Inflammatory macrophage treated with lipopolysaccharide for 4 hours (primary cell): ENCODE data around the gene EIF4G3.
A peak's percentile ranks its signal among the peaks of the same experiment; 100 is the strongest.
"Not testable (repeated sequence)": the region's sequence is repeated elsewhere in the genome, so short reads cannot be mapped to it uniquely, and the experiment has no call there.

Experiments
- DNase-seq: peaks from one replicate; pipeline ENCODE4 v3.0.0-alpha.2; 2020

EIF4G3 gene

GRCh38 chr1:21027805-21028204 is 148.9 kb downstream of the EIF4G3 start:
- DNase-seq: no peak

GRCh38 chr1:21024918-21025317 is 151.8 kb downstream of the EIF4G3 start:
- DNase-seq: no peak

- not testable (repeated sequence) for DNase-seq
Measured at GRCh38 chr1:21024136-21024896, 152.4 kb downstream of the EIF4G3 start.

GRCh38 chr1:21022279-21023040 is 154.2 kb downstream of the EIF4G3 start:
- peak; percentile 95 for DNase-seq

GRCh38 chr1:21021311-21021710 is 155.4 kb downstream of the EIF4G3 start:
- no peak for DNase-seq

GRCh38 chr1:21020151-21020550 is 156.5 kb downstream of the EIF4G3 start:
- no peak for DNase-seq

GRCh38 chr1:21018673-21019072 is 158.0 kb downstream of the EIF4G3 start:
- DNase-seq: no peak

GRCh38 chr1:21013510-21013909 is 163.2 kb downstream of the EIF4G3 start:
- no peak for DNase-seq

GRCh38 chr1:21012937-21013336 is 163.8 kb downstream of the EIF4G3 start:
- no peak for DNase-seq

- no peak for DNase-seq
Measured at GRCh38 chr1:21007876-21008275, 168.8 kb downstream of the EIF4G3 start.

GRCh38 chr1:21005466-21006239 is 171.0 kb downstream of the EIF4G3 start:
- peak; percentile 19 for DNase-seq

- no peak for DNase-seq
Measured at GRCh38 chr1:21003281-21004045, 173.2 kb downstream of the EIF4G3 start.

GRCh38 chr1:21001042-21001441 is 175.7 kb downstream of the EIF4G3 start:
- DNase-seq: no peak

GRCh38 chr1:21000245-21000594 is 176.5 kb downstream of the EIF4G3 start:
- DNase-seq: no peak

GRCh38 chr1:20999525-21000244 is 177.0 kb downstream of the EIF4G3 start:
- no peak for DNase-seq

GRCh38 chr1:20998826-20999225 is 177.9 kb downstream of the EIF4G3 start:
- DNase-seq: peak; percentile 76

GRCh38 chr1:20997602-20998224 is 179.0 kb downstream of the EIF4G3 start:
- DNase-seq: no peak

GRCh38 chr1:20996554-20996953 is 180.1 kb downstream of the EIF4G3 start:
- DNase-seq: no peak

- DNase-seq: peak; percentile 17
Measured at GRCh38 chr1:20993716-20994575, 182.8 kb downstream of the EIF4G3 start.

GRCh38 chr1:20992322-20993056 is 184.2 kb downstream of the EIF4G3 start:
- peak; percentile 60 for DNase-seq
